ENCODE measurements around the gene FAM124B.

FAM124B gene

GRCh38 chr2:224347176-224348051 lies 54.5 kb downstream of the FAM124B start:
- Histone ChIP-seq H3K27ac (ENCODE audit: insufficient read depth, low read depth, low read length, poor library complexity, severe bottlenecking) (no peak overlapping the region), H3K27me3 (ENCODE audit: control insufficient read depth, insufficient read depth, low read length, poor library complexity, severe bottlenecking) (no peaks in the 10 kb centered on the region), H3K9me3 (ENCODE audit: control insufficient read depth, low read length) (no peaks in the 10 kb centered on the region), H3K4me3 (ENCODE audit: insufficient read depth, low read depth, low read length) (no peak overlapping the region), H3K4me1 (ENCODE audit: control insufficient read depth, insufficient read depth, low read length) (peaks cover 6% of the 10 kb centered on the region), H3K36me3 (ENCODE audit: control insufficient read depth, insufficient read depth, low read length) (no peaks in the 10 kb centered on the region)
- 94 to 97% methylated on average over 3 to 4 of the region's 4 CpGs for WGBS, 2 experiments

- H3K4me3 ChIP-seq (ENCODE audit: insufficient read depth, low read depth, low read length) = no peak overlapping the region
- WGBS, 2 experiments = 91 to 98% methylated on average over 2 of the region's 2 CpGs
- H3K4me1 ChIP-seq (ENCODE audit: control insufficient read depth, insufficient read depth, low read length) = peaks cover 6% of the 10 kb centered on the region
- no peak overlapping the region for H3K27ac ChIP-seq (ENCODE audit: insufficient read depth, low read depth, low read length, poor library complexity, severe bottlenecking)
- H3K36me3 ChIP-seq (ENCODE audit: control insufficient read depth, insufficient read depth, low read length) = no peaks in the 10 kb centered on the region
- no peaks in the 10 kb centered on the region for H3K27me3 ChIP-seq (ENCODE audit: control insufficient read depth, insufficient read depth, low read length, poor library complexity, severe bottlenecking)
- H3K9me3 ChIP-seq (ENCODE audit: control insufficient read depth, low read length) = no peaks in the 10 kb centered on the region
These were observed 56.4 kb downstream of the FAM124B start for GRCh38 chr2:224345492-224345891.

GRCh38 chr2:224343226-224343625 lies 58.7 kb downstream of the FAM124B start:
- H3K4me3 ChIP-seq (ENCODE audit: insufficient read depth, low read depth, low read length) = no peak overlapping the region
- no peaks in the 10 kb centered on the region for H3K36me3 ChIP-seq (ENCODE audit: control insufficient read depth, insufficient read depth, low read length)
- WGBS, 2 experiments = 73 to 93% methylated on average over 3 of the region's 4 CpGs

GRCh38 chr2:224335991-224336390 lies 65.9 kb downstream of the FAM124B start:
- no peaks in the 10 kb centered on the region for H3K4me1 ChIP-seq (ENCODE audit: control insufficient read depth, insufficient read depth, low read length)
- H3K36me3 ChIP-seq (ENCODE audit: control insufficient read depth, insufficient read depth, low read length) = no peaks in the 10 kb centered on the region
- H3K4me3 ChIP-seq (ENCODE audit: insufficient read depth, low read depth, low read length) = no peak overlapping the region
- no peak overlapping the region for H3K27ac ChIP-seq (ENCODE audit: insufficient read depth, low read depth, low read length, poor library complexity, severe bottlenecking)
- WGBS, 2 experiments = 91 to 92% methylated on average over 1 of the region's 1 CpG
- H3K9me3 ChIP-seq (ENCODE audit: control insufficient read depth, low read length) = no peaks in the 10 kb centered on the region
- no peaks in the 10 kb centered on the region for H3K27me3 ChIP-seq (ENCODE audit: control insufficient read depth, insufficient read depth, low read length, poor library complexity, severe bottlenecking)

More at GRCh38 chr2:224343226-224343625, 58.7 kb downstream of the FAM124B start:
- Histone ChIP-seq H3K4me1 (ENCODE audit: control insufficient read depth, insufficient read depth, low read length) (peaks cover 6% of the 10 kb centered on the region), H3K27me3 (ENCODE audit: control insufficient read depth, insufficient read depth, low read length, poor library complexity, severe bottlenecking) (no peaks in the 10 kb centered on the region), H3K27ac (ENCODE audit: insufficient read depth, low read depth, low read length, poor library complexity, severe bottlenecking) (no peak overlapping the region), H3K9me3 (ENCODE audit: control insufficient read depth, low read length) (no peaks in the 10 kb centered on the region)

GRCh38 chr2:224334726-224335125 lies 67.2 kb downstream of the FAM124B start:
- no peaks in the 10 kb centered on the region for H3K4me1 ChIP-seq (ENCODE audit: control insufficient read depth, insufficient read depth, low read length)
- H3K36me3 ChIP-seq (ENCODE audit: control insufficient read depth, insufficient read depth, low read length) = no peaks in the 10 kb centered on the region
- 94 to 100% methylated on average over 1 to 2 of the region's 2 CpGs for WGBS, 2 experiments
- H3K27ac ChIP-seq (ENCODE audit: insufficient read depth, low read depth, low read length, poor library complexity, severe bottlenecking) = no peak overlapping the region
- H3K27me3 ChIP-seq (ENCODE audit: control insufficient read depth, insufficient read depth, low read length, poor library complexity, severe bottlenecking) = no peaks in the 10 kb centered on the region
- H3K9me3 ChIP-seq (ENCODE audit: control insufficient read depth, low read length) = no peaks in the 10 kb centered on the region
- H3K4me3 ChIP-seq (ENCODE audit: insufficient read depth, low read depth, low read length) = no peak overlapping the region

GRCh38 chr2:224333726-224334482 lies 68.0 kb downstream of the FAM124B start:
- Histone ChIP-seq H3K27me3 (ENCODE audit: control insufficient read depth, insufficient read depth, low read length, poor library complexity, severe bottlenecking) (no peaks in the 10 kb centered on the region), H3K4me3 (ENCODE audit: insufficient read depth, low read depth, low read length) (no peak overlapping the region), H3K9me3 (ENCODE audit: control insufficient read depth, low read length) (no peaks in the 10 kb centered on the region), H3K36me3 (ENCODE audit: control insufficient read depth, insufficient read depth, low read length) (no peaks in the 10 kb centered on the region), H3K4me1 (ENCODE audit: control insufficient read depth, insufficient read depth, low read length) (no peaks in the 10 kb centered on the region), H3K27ac (ENCODE audit: insufficient read depth, low read depth, low read length, poor library complexity, severe bottlenecking) (no peak overlapping the region)
- WGBS, 2 experiments = 91 to 94% methylated on average over 6 of the region's 6 CpGs

GRCh38 chr2:224331698-224332097 lies 70.2 kb downstream of the FAM124B start:
- no peaks in the 10 kb centered on the region for H3K36me3 ChIP-seq (ENCODE audit: control insufficient read depth, insufficient read depth, low read length)
- no peaks in the 10 kb centered on the region for H3K4me1 ChIP-seq (ENCODE audit: control insufficient read depth, insufficient read depth, low read length)
- 92 to 94% methylated on average over 8 of the region's 8 CpGs for WGBS, 2 experiments
- no peak overlapping the region for H3K27ac ChIP-seq (ENCODE audit: insufficient read depth, low read depth, low read length, poor library complexity, severe bottlenecking)
- no peak overlapping the region for H3K4me3 ChIP-seq (ENCODE audit: insufficient read depth, low read depth, low read length)
- H3K9me3 ChIP-seq (ENCODE audit: control insufficient read depth, low read length) = no peaks in the 10 kb centered on the region
- H3K27me3 ChIP-seq (ENCODE audit: control insufficient read depth, insufficient read depth, low read length, poor library complexity, severe bottlenecking) = no peaks in the 10 kb centered on the region

GRCh38 chr2:224328798-224329197 lies 73.1 kb downstream of the FAM124B start:
- H3K4me3 ChIP-seq (ENCODE audit: insufficient read depth, low read depth, low read length) = no peak overlapping the region
- 94% methylated on average over 3 of the region's 3 CpGs for WGBS, 2 experiments
- H3K4me1 ChIP-seq (ENCODE audit: control insufficient read depth, insufficient read depth, low read length) = no peaks in the 10 kb centered on the region
- no peaks in the 10 kb centered on the region for H3K9me3 ChIP-seq (ENCODE audit: control insufficient read depth, low read length)
- H3K36me3 ChIP-seq (ENCODE audit: control insufficient read depth, insufficient read depth, low read length) = no peaks in the 10 kb centered on the region
- no peaks in the 10 kb centered on the region for H3K27me3 ChIP-seq (ENCODE audit: control insufficient read depth, insufficient read depth, low read length, poor library complexity, severe bottlenecking)
- no peak overlapping the region for H3K27ac ChIP-seq (ENCODE audit: insufficient read depth, low read depth, low read length, poor library complexity, severe bottlenecking)
